Prostate gland (tissue), 2 donors: ENCODE results near the gene ADGRG7.

Experiments used
- POLR2A ChIP-seq: fragments of 450-650 bp; IDR thresholded peaks from one replicate; pipeline ENCODE4 v1.6.1; 2016; ENCODE audit warnings: antibody characterized with exemption, mild to moderate bottlenecking
- POLR2AphosphoS5 ChIP-seq: sonication (generic); formaldehyde crosslinking; IDR thresholded peaks from one replicate; pipeline ENCODE4 v1.6.1; 2017; ENCODE audit warnings: antibody characterized with exemption
- TF ChIP-seq, protein P1 (sequence below), 4 experiments: fragments of 200-600 bp in 2 of 4; fragments of 450-650 bp in 2 of 4; sonication (generic) in 2 of 4; IDR thresholded peaks; 1 replicate in 3 of 4; 2 replicates in 1 of 4; pipeline ENCODE4 v1.5.1; 2016 to 2019; ENCODE audit warnings: antibody characterized with exemption in 4 of 4, mild to moderate bottlenecking in 2 of 4, moderate library complexity in 2 of 4

DNA sequence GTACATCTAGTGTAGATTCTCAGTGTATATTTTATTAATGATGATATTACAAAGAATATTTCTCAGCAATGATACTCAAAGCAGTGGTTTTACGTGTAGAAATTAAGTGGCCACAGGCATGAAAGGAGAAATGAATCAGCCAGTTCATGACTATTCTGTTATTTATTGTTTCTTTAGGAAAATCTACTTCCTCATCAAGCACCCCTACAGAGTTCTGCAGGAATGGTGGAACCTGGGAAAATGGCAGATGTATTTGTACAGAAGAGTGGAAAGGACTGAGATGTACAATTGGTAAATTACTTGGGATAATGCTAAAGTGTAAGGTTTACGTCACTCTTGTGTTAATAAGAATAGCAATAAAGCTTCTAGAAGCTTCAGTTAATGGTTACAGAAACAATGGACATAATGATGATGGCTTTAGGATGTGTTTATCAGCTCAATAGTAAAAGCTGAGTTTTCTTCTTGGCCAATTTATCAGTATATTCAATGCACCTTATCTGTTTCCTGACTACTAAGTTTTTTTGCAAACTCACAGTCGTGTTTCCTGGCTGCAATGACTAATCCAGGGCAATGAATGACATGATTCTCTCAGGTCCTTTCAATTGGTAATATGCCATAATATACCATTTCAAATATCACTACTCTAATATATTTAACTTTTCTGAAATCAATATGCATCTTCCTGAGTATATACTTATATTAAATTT is 20.2 kb downstream of the ADGRG7 start:
- TF ChIP-seq POLR2AphosphoS5 (no peak), POLR2A (no peak)
- TF ChIP-seq, protein P1, sequence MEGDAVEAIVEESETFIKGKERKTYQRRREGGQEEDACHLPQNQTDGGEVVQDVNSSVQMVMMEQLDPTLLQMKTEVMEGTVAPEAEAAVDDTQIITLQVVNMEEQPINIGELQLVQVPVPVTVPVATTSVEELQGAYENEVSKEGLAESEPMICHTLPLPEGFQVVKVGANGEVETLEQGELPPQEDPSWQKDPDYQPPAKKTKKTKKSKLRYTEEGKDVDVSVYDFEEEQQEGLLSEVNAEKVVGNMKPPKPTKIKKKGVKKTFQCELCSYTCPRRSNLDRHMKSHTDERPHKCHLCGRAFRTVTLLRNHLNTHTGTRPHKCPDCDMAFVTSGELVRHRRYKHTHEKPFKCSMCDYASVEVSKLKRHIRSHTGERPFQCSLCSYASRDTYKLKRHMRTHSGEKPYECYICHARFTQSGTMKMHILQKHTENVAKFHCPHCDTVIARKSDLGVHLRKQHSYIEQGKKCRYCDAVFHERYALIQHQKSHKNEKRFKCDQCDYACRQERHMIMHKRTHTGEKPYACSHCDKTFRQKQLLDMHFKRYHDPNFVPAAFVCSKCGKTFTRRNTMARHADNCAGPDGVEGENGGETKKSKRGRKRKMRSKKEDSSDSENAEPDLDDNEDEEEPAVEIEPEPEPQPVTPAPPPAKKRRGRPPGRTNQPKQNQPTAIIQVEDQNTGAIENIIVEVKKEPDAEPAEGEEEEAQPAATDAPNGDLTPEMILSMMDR (IDR thresholded peaks at IDR 0.05), result no peak
